CD14-positive monocyte (primary cell): ENCODE data around the gene DPYD. TPM values are rescaled to one million over a fixed set of nuclear protein-coding genes. Genes with fewer than 3 reads are reported as not detected.

Experiments
- DNase-seq, 3 donors: peaks; one replicate each; pipeline ENCODE4 v3.0.0-alpha.2; 2011 to 2022
- H2AFZ ChIP-seq: 2 replicates; pipeline ENCODE4 v1.6.0; 2012; ENCODE audit warnings: mild to moderate bottlenecking, low read depth, low read length, inconsistent platforms; ENCODE audit not compliant: insufficient read depth, poor library complexity, severe bottlenecking
- H3K27ac ChIP-seq, 2 donors: 1 replicate in 1 of 2; 2 replicates in 1 of 2; pipeline ENCODE4 v1.5.1; 2012 to 2013; ENCODE audit warnings: low read length in 2 of 2, control low read depth in 1 of 2, inconsistent platforms in 1 of 2, low read depth in 1 of 2, mild to moderate bottlenecking in 1 of 2
- H3K27me3 ChIP-seq, 2 donors: one replicate each; pipeline versions ENCODE4 v1.6.0 to v1.6.1; 2011 to 2013; ENCODE audit warnings: low read length in 2 of 2; ENCODE audit not compliant: control insufficient read depth in 2 of 2, insufficient read depth in 2 of 2
- H3K36me3 ChIP-seq, 2 donors: replicated peaks in 1 of 2; 1 replicate in 1 of 2; 2 replicates in 1 of 2; pipeline versions ENCODE4 v1.5.1 to v1.6.1; 2012 to 2013; ENCODE audit warnings: low read length in 2 of 2, control low read depth in 1 of 2, inconsistent platforms in 1 of 2, mild to moderate bottlenecking in 1 of 2; ENCODE audit not compliant: insufficient read depth in 2 of 2, control insufficient read depth in 1 of 2
- H3K4me1 ChIP-seq, 2 donors: 1 replicate in 1 of 2; 2 replicates in 1 of 2; pipeline versions ENCODE4 v1.5.1 to v1.6.1; 2012 to 2013; ENCODE audit warnings: low read length in 2 of 2, control low read depth in 1 of 2, inconsistent platforms in 1 of 2, mild to moderate bottlenecking in 1 of 2, moderate library complexity in 1 of 2; ENCODE audit not compliant: insufficient read depth in 2 of 2, control insufficient read depth in 1 of 2
- H3K4me2 ChIP-seq: replicated peaks from 2 replicates; pipeline ENCODE3; 2012; ENCODE audit warnings: low read length, moderate library complexity, mild to moderate bottlenecking; ENCODE audit not compliant: poor library complexity, severe bottlenecking; ENCODE audit errors: extremely low read depth
- H3K4me3 ChIP-seq, 3 experiments: fragments of 200-600 bp in 1 of 3; sonication (generic) in 1 of 3; replicated peaks in 1 of 3; 1 replicate in 2 of 3; 2 replicates in 1 of 3; pipeline ENCODE4 v1.5.1; 2011 to 2013; ENCODE audit warnings: low read length in 3 of 3, mild to moderate bottlenecking in 3 of 3, control low read depth in 2 of 3, low read depth in 2 of 3, inconsistent platforms in 1 of 3, moderate library complexity in 1 of 3
- H3K79me2 ChIP-seq: 2 replicates; pipeline ENCODE4 v1.6.0; 2012; ENCODE audit warnings: mild to moderate bottlenecking, control low read depth, inconsistent platforms, low read length, moderate library complexity; ENCODE audit not compliant: insufficient read depth
- H3K9ac ChIP-seq: 2 replicates; pipeline ENCODE4 v1.6.0; 2017; ENCODE audit warnings: low read length, mild to moderate bottlenecking; ENCODE audit not compliant: insufficient read depth, poor library complexity, severe bottlenecking
- H3K9me3 ChIP-seq, 2 donors: replicated peaks in 1 of 2; 1 replicate in 1 of 2; 2 replicates in 1 of 2; pipeline versions ENCODE4 v1.5.1 to v1.6.1; 2012 to 2013; ENCODE audit warnings: low read length in 2 of 2, control low read depth in 1 of 2; ENCODE audit not compliant: control insufficient read depth in 1 of 2, insufficient read depth in 1 of 2
- H4K20me1 ChIP-seq: 2 replicates; pipeline ENCODE4 v1.6.0; 2012; ENCODE audit warnings: mild to moderate bottlenecking, low read length, control low read depth, moderate library complexity; ENCODE audit not compliant: insufficient read depth
- H3K27ac Mint-ChIP-seq, 7 donors: one replicate each; pipeline ENCODE4 v1.8.0; 2020; ENCODE audit warnings: mild to moderate bottlenecking in 7 of 7, mixed read lengths in 7 of 7, moderate library complexity in 6 of 7, inconsistent platforms in 2 of 7
- H3K27me3 Mint-ChIP-seq, 3 donors: one replicate each; pipeline ENCODE4 v1.8.0; 2021 to 2022; ENCODE audit warnings: low read depth in 3 of 3, mild to moderate bottlenecking in 3 of 3, mixed read lengths in 3 of 3, moderate library complexity in 3 of 3, inconsistent platforms in 1 of 3
- H3K36me3 Mint-ChIP-seq, 2 donors: one replicate each; pipeline ENCODE4 v1.8.0; 2020; ENCODE audit warnings: mixed read lengths in 2 of 2, inconsistent platforms in 1 of 2, mild to moderate bottlenecking in 1 of 2
- H3K4me1 Mint-ChIP-seq: one replicate; pipeline ENCODE4 v1.8.0; 2020; ENCODE audit warnings: mild to moderate bottlenecking, mixed read lengths
- H3K4me3 Mint-ChIP-seq, 2 donors: one replicate each; pipeline ENCODE4 v1.8.0; 2020; ENCODE audit warnings: mild to moderate bottlenecking in 2 of 2, mixed read lengths in 2 of 2, moderate library complexity in 1 of 2
- H3K9me3 Mint-ChIP-seq, 7 donors: one replicate each; pipeline ENCODE4 v1.8.0; 2020 to 2022; ENCODE audit warnings: mixed read lengths in 7 of 7, mild to moderate bottlenecking in 6 of 7, moderate library complexity in 6 of 7, inconsistent platforms in 2 of 7
- WGBS: methylation state at CpG from one replicate; pipeline ENCODE4 v1.1.5; 2013; ENCODE audit warnings: missing lambda C conversion rate; ENCODE audit not compliant: insufficient coverage; 5-methylcytosine and 5-hydroxymethylcytosine counted together
- intact Hi-C, 2 donors: fragments of 100-400 bp; cut with micrococcal nuclease; formaldehyde crosslinking; loops; one replicate each; pipeline versions ENCODE4 v1.15.0 to v1.15.1; 2023
- polyA plus RNA-seq, 3 donors: library from polyadenylated mRNA; depleted of rRNA in 1 of 3; unstranded in 2 of 3; stranded (reverse) in 1 of 3; fragments of 300-500 nt in 2 of 3; fragments of >200 nt in 1 of 3; fragmentation: Illumina TruSeq in 2 of 3; gene quantifications; 1 replicate in 2 of 3; 2 replicates in 1 of 3; pipeline ENCODE4 v1.2.3, GENCODE V29; 2012 to 2021
- TF ChIP-seq, protein P1 (sequence below): fragments of 200-600 bp; IDR thresholded peaks from one replicate; pipeline ENCODE4 v1.8.0; 2022; ENCODE audit warnings: antibody characterized with exemption, mild to moderate bottlenecking

Gene DPYD
- polyA plus RNA-seq, 3 donors = 87.6 to 171 (median 144) TPM

DNA sequence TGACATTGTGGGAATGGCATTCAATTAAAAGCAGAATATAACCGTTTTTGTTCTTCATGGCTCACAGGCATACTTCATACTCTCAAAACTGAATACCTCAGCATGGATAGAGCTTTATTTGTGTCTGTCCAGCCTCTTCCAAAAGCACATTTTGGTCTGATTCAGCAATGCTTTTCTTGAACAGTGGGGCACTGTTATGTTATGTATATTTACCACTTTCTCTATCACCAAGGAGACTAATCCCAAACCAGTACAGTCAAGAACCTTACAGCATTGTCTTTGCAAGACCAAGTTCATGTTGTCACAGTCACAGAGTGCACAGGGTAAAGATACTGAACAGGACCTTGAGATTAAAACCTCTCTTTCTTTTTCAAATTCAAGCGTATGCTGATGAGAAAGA lies 616.5 kb downstream of the DPYD start:
- Histone ChIP-seq H3K4me3 (no peak overlapping the region), H3K27ac (no peak overlapping the region), H3K27me3 (no peaks in the 10 kb centered on the region), H4K20me1 (peaks cover 32% of the 10 kb centered on the region), H3K4me1 (no peaks in the 10 kb centered on the region), H3K9me3 (no peaks in the 10 kb centered on the region), H3K9ac (no peak overlapping the region), H3K4me2 (no peak overlapping the region), H2AFZ (no peak overlapping the region), H3K79me2 (no peaks in the 10 kb centered on the region), H3K36me3 (peaks cover 38 to 73% of the 10 kb centered on the region in 2 donors)
- TF ChIP-seq, protein P1, sequence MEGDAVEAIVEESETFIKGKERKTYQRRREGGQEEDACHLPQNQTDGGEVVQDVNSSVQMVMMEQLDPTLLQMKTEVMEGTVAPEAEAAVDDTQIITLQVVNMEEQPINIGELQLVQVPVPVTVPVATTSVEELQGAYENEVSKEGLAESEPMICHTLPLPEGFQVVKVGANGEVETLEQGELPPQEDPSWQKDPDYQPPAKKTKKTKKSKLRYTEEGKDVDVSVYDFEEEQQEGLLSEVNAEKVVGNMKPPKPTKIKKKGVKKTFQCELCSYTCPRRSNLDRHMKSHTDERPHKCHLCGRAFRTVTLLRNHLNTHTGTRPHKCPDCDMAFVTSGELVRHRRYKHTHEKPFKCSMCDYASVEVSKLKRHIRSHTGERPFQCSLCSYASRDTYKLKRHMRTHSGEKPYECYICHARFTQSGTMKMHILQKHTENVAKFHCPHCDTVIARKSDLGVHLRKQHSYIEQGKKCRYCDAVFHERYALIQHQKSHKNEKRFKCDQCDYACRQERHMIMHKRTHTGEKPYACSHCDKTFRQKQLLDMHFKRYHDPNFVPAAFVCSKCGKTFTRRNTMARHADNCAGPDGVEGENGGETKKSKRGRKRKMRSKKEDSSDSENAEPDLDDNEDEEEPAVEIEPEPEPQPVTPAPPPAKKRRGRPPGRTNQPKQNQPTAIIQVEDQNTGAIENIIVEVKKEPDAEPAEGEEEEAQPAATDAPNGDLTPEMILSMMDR = no peak
- WGBS = 100% methylated on average over 1 of the region's 2 CpGs
- H3K4me3 Mint-ChIP-seq = no peak overlapping the region
- H3K9me3 Mint-ChIP-seq = no peaks in the 10 kb centered on the region
- H3K4me1 Mint-ChIP-seq = no peaks in the 10 kb centered on the region
- H3K27ac Mint-ChIP-seq = peak overlapping the region in 2 of 7 donors; percentile 8 to 32
- H3K36me3 Mint-ChIP-seq = peaks cover 48% of the 10 kb centered on the region in 2 donors
- DNase-seq = no peak
- H3K27me3 Mint-ChIP-seq = no peaks in the 10 kb centered on the region
- intact Hi-C loops = no loop called here

DNA sequence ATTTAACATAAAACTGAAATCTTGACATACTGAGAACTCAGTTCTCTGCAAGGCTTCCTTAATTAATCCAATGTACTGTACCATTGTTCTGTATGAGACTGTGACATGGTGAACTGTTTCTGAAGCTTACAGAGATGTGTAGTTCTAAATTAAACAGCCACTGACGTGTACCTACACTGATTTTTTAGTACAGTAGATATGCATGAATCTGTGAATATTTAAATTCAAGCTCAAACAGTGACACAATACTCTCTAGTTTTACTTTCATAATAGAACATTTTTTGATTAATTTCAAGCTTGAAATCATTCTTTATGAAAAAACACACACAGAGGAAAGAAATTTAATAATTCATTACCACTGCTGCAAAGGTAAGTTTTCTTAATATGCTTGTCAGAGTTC lies 621.9 kb downstream of the DPYD start:
- no peak for DNase-seq
- WGBS = no CpG with 5 or more reads among the region's 1 CpG
- Histone ChIP-seq H3K4me2 (no peak overlapping the region), H3K79me2 (no peaks in the 10 kb centered on the region), H4K20me1 (peaks cover 16% of the 10 kb centered on the region), H3K4me1 (no peaks in the 10 kb centered on the region), H3K36me3 (peaks cover 39 to 89% of the 10 kb centered on the region in 2 donors), H2AFZ (no peak overlapping the region), H3K27ac (no peak overlapping the region), H3K9me3 (no peaks in the 10 kb centered on the region), H3K27me3 (no peaks in the 10 kb centered on the region), H3K4me3 (no peak overlapping the region), H3K9ac (no peak overlapping the region)
- Mint-ChIP-seq H3K9me3 (no peaks in the 10 kb centered on the region), H3K27ac (peak overlapping the region in 1 of 7 donors; percentile 28), H3K4me3 (no peak overlapping the region), H3K36me3 (peaks cover 39 to 48% of the 10 kb centered on the region in 2 donors), H3K27me3 (no peaks in the 10 kb centered on the region), H3K4me1 (no peaks in the 10 kb centered on the region)
- intact Hi-C loops = no loop called here
- TF ChIP-seq, protein P1 = no peak
